Activated naive CD4-positive, alpha-beta T cell treated with anti-CD3 and anti-CD28 coated beads, Interleukin-2, amount 50 U/mL, for 72 hours (primary cell): ENCODE measurements around the gene UNC50. TPM values are rescaled to one million over a fixed set of nuclear protein-coding genes. Genes with fewer than 3 reads are reported as not detected.
A peak's percentile ranks its signal among the peaks of the same experiment; 100 is the strongest.

Source experiments
- ATAC-seq, 2 donors: fragments of 150-1000 bp; cut with Tn5 transposase; 2 replicates each; pipeline ENCODE4 v1.10.0; 2021; ENCODE audit warnings: mild to moderate bottlenecking in 2 of 2, moderate library complexity in 2 of 2
- DNase-seq, 2 donors: peaks; one replicate each; pipeline ENCODE4 v3.0.0; 2021 to 2022; ENCODE audit warnings: low spot score in 2 of 2
- H3K27ac Mint-ChIP-seq, 2 donors: one replicate each; pipeline ENCODE4 v1.8.0; 2022; ENCODE audit warnings: mild to moderate bottlenecking in 2 of 2, mixed read lengths in 2 of 2
- H3K36me3 Mint-ChIP-seq, 2 donors: one replicate each; pipeline ENCODE4 v1.8.0; 2022; ENCODE audit warnings: mixed read lengths in 2 of 2
- H3K9me3 Mint-ChIP-seq, 2 donors: one replicate each; pipeline ENCODE4 v1.8.0; 2022; ENCODE audit warnings: mixed read lengths in 2 of 2
- total RNA-seq, 2 donors: library from RNA; stranded (reverse); gene quantifications; one replicate each; pipeline ENCODE4 v1.2.3, GENCODE V29; 2022

Gene UNC50
- total RNA-seq, 2 donors from 2014 or later, result 21.6 to 23.8 TPM

GRCh38 chr2:98571121-98571701 lies 37.2 kb upstream of the UNC50 start:
- Mint-ChIP-seq H3K36me3 (no peaks in the 10 kb centered on the region), H3K27ac (peak overlapping the region; percentile 44 to 48), H3K9me3 (no peaks in the 10 kb centered on the region)
- ATAC-seq (no peak), DNase-seq (peak in 1 of 2 donors; percentile 53)

GRCh38 chr2:98571796-98572195 lies 36.6 kb upstream of the UNC50 start:
- Mint-ChIP-seq H3K27ac (peak overlapping the region; percentile 48 to 68), H3K36me3 (no peaks in the 10 kb centered on the region)
- DNase-seq, result peak in 1 of 2 donors; percentile 52

GRCh38 chr2:98572211-98572610 lies 36.2 kb upstream of the UNC50 start:
- no peak for ATAC-seq
- peak in 1 of 2 donors; percentile 38 for DNase-seq
- Mint-ChIP-seq H3K36me3 (no peaks in the 10 kb centered on the region), H3K9me3 (no peaks in the 10 kb centered on the region), H3K27ac (peak overlapping the region; percentile 36 to 68)

More at GRCh38 chr2:98571796-98572195, 36.6 kb upstream of the UNC50 start:
- no peaks in the 10 kb centered on the region for H3K9me3 Mint-ChIP-seq
- ATAC-seq, result no peak

- Mint-ChIP-seq H3K36me3 (no peaks in the 10 kb centered on the region), H3K9me3 (no peaks in the 10 kb centered on the region), H3K27ac (peak overlapping the region in 1 of 2 donors; percentile 36)
- peak in 1 of 2 donors; percentile 23 for DNase-seq
- ATAC-seq, result no peak
These were observed 35.7 kb upstream of the UNC50 start for GRCh38 chr2:98572676-98573075.

GRCh38 chr2:98573426-98573825 lies 35.0 kb upstream of the UNC50 start:
- Mint-ChIP-seq H3K9me3 (no peaks in the 10 kb centered on the region), H3K36me3 (no peaks in the 10 kb centered on the region), H3K27ac (peak overlapping the region in 1 of 2 donors; percentile 39)
- no peak for ATAC-seq
- peak in 1 of 2 donors; percentile 37 for DNase-seq

GRCh38 chr2:98576666-98577312 lies 31.6 kb upstream of the UNC50 start:
- peak overlapping the region; percentile 20 to 65 for H3K27ac Mint-ChIP-seq
- no peaks in the 10 kb centered on the region for H3K9me3 Mint-ChIP-seq
- DNase-seq (no peak), ATAC-seq (no peak)
- no peaks in the 10 kb centered on the region for H3K36me3 Mint-ChIP-seq

GRCh38 chr2:98577313-98577712 lies 31.1 kb upstream of the UNC50 start:
- H3K36me3 Mint-ChIP-seq, result no peaks in the 10 kb centered on the region
- H3K9me3 Mint-ChIP-seq, result no peaks in the 10 kb centered on the region
- no peak for ATAC-seq

GRCh38 chr2:98578231-98578630 lies 30.2 kb upstream of the UNC50 start:
- H3K36me3 Mint-ChIP-seq, result no peaks in the 10 kb centered on the region
- no peak for DNase-seq
- ATAC-seq, result no peak
- no peaks in the 10 kb centered on the region for H3K9me3 Mint-ChIP-seq
- H3K27ac Mint-ChIP-seq, result no peak overlapping the region

More at GRCh38 chr2:98577313-98577712, 31.1 kb upstream of the UNC50 start:
- DNase-seq, result no peak
- H3K27ac Mint-ChIP-seq, result peak overlapping the region; percentile 20 to 59

- ATAC-seq, result no peak
- DNase-seq, result no peak
- Mint-ChIP-seq H3K27ac (peak overlapping the region; percentile 60 to 90), H3K9me3 (no peaks in the 10 kb centered on the region), H3K36me3 (no peaks in the 10 kb centered on the region)
These were observed 28.5 kb upstream of the UNC50 start for GRCh38 chr2:98579926-98580325.

- no peak for DNase-seq
- Mint-ChIP-seq H3K9me3 (no peaks in the 10 kb centered on the region), H3K27ac (peak overlapping the region in 1 of 2 donors; percentile 64), H3K36me3 (no peaks in the 10 kb centered on the region)
- peak in 1 of 2 donors; percentile 22 for ATAC-seq
These were observed 27.6 kb upstream of the UNC50 start for GRCh38 chr2:98580656-98581284.

GRCh38 chr2:98582523-98582922 lies 25.9 kb upstream of the UNC50 start:
- H3K9me3 Mint-ChIP-seq, result no peaks in the 10 kb centered on the region
- no peak overlapping the region for H3K27ac Mint-ChIP-seq
- no peaks in the 10 kb centered on the region for H3K36me3 Mint-ChIP-seq
- ATAC-seq (no peak), DNase-seq (no peak)

- Mint-ChIP-seq H3K9me3 (no peaks in the 10 kb centered on the region), H3K36me3 (no peaks in the 10 kb centered on the region), H3K27ac (peak overlapping the region in 1 of 2 donors; percentile 40)
- ATAC-seq, result no peak
- DNase-seq, result no peak
These were observed 25.1 kb upstream of the UNC50 start for GRCh38 chr2:98583276-98583675.

- no peak for DNase-seq
- no peaks in the 10 kb centered on the region for H3K36me3 Mint-ChIP-seq
- ATAC-seq, result no peak
- H3K9me3 Mint-ChIP-seq, result no peaks in the 10 kb centered on the region
- peak overlapping the region in 1 of 2 donors; percentile 41 for H3K27ac Mint-ChIP-seq
These were observed 24.4 kb upstream of the UNC50 start for GRCh38 chr2:98583816-98584618.

GRCh38 chr2:98585386-98585785 lies 23.0 kb upstream of the UNC50 start:
- Mint-ChIP-seq H3K27ac (no peak overlapping the region), H3K36me3 (no peaks in the 10 kb centered on the region)
- DNase-seq, result no peak

GRCh38 chr2:98586551-98587140 lies 21.7 kb upstream of the UNC50 start:
- Mint-ChIP-seq H3K36me3 (no peaks in the 10 kb centered on the region), H3K9me3 (no peaks in the 10 kb centered on the region), H3K27ac (peak overlapping the region; percentile 21 to 46)
- ATAC-seq (no peak), DNase-seq (no peak)

More at GRCh38 chr2:98585386-98585785, 23.0 kb upstream of the UNC50 start:
- ATAC-seq, result no peak
- H3K9me3 Mint-ChIP-seq, result no peaks in the 10 kb centered on the region

GRCh38 chr2:98588880-98589431 lies 19.4 kb upstream of the UNC50 start:
- H3K9me3 Mint-ChIP-seq, result peaks cover 8 to 9% of the 10 kb centered on the region in 2 donors
- peaks cover 10 to 11% of the 10 kb centered on the region in 2 donors for H3K36me3 Mint-ChIP-seq
- H3K27ac Mint-ChIP-seq, result peak overlapping the region; percentile 54 to 95
- ATAC-seq, result no peak
- no peak for DNase-seq
